Ishikawa (cell line): Measurements from ENCODE around the gene CNOT6.

ENCODE experiments used
- CEBPB ChIP-seq: IDR thresholded peaks from 2 replicates; pipeline ENCODE4 v1.6.1; 2012
- CREB1 ChIP-seq: IDR thresholded peaks from 2 replicates; pipeline ENCODE4 v1.6.1; 2012; ENCODE audit warnings: low read depth
- EGR1 ChIP-seq: IDR thresholded peaks from 2 replicates; pipeline ENCODE4 v1.6.1; 2012
- EP300 ChIP-seq: IDR thresholded peaks from 2 replicates; pipeline ENCODE4 v1.6.1; 2012; ENCODE audit warnings: borderline replicate concordance
- NFIC ChIP-seq: IDR thresholded peaks from 2 replicates; pipeline ENCODE4 v1.6.1; 2012
- RAD21 ChIP-seq: IDR thresholded peaks from 2 replicates; pipeline ENCODE4 v1.6.1; 2012; ENCODE audit warnings: low read depth
- TAF1 ChIP-seq: IDR thresholded peaks from 2 replicates; pipeline ENCODE4 v1.6.1; 2012; ENCODE audit warnings: low read depth, mild to moderate bottlenecking
- TCF12 ChIP-seq: IDR thresholded peaks from 2 replicates; pipeline ENCODE4 v1.6.1; 2012; ENCODE audit warnings: low read depth
- TEAD4 ChIP-seq: IDR thresholded peaks from 2 replicates; pipeline ENCODE4 v1.6.1; 2012
- YY1 ChIP-seq: IDR thresholded peaks from 2 replicates; pipeline ENCODE4 v1.6.1; 2012; ENCODE audit warnings: low read depth
- ZBTB7A ChIP-seq: IDR thresholded peaks from 2 replicates; pipeline ENCODE4 v1.6.1; 2012; ENCODE audit warnings: low read depth
- TF ChIP-seq, protein P1 (sequence below): IDR thresholded peaks from 2 replicates; pipeline ENCODE4 v1.6.1; 2012
- TF ChIP-seq, protein P2 (sequence below): IDR thresholded peaks from 2 replicates; pipeline ENCODE4 v1.6.1; 2012; ENCODE audit warnings: low read depth, mild to moderate bottlenecking
- TF ChIP-seq, protein P3 (sequence below): IDR thresholded peaks from 2 replicates; pipeline ENCODE4 v1.6.1; 2012

DNA sequence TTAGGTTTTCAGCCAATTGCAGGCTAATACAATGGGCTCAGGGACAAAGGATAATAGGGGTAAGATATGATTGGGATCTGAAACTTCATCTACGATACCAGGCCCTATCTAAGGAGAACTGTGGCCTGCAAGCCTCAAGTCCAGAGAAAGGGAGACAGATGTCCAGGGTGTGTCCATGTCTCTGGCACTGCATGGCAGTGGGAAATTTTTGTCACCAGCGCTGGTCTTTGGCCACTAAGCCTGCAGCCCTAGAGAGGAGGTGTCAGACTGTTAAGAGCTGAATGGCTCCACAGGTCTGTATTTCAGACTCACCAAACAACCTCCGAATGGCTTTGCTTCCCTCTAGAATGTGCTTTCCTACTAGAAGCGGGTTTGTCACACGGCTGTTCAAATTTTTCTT is 6.6 kb upstream of the CNOT6 start:
- TF ChIP-seq EP300 = no peak
- TF ChIP-seq TAF1 = no peak
- TF ChIP-seq, protein P1, sequence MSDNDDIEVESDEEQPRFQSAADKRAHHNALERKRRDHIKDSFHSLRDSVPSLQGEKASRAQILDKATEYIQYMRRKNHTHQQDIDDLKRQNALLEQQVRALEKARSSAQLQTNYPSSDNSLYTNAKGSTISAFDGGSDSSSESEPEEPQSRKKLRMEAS = no peak
- TF ChIP-seq CREB1 = no peak
- TF ChIP-seq CEBPB = no peak
- TF ChIP-seq EGR1 = no peak
- no peak for TF ChIP-seq RAD21
- no peak for TF ChIP-seq YY1
- no peak for TF ChIP-seq ZBTB7A
- TF ChIP-seq TEAD4 = no peak
- TF ChIP-seq, protein P2, sequence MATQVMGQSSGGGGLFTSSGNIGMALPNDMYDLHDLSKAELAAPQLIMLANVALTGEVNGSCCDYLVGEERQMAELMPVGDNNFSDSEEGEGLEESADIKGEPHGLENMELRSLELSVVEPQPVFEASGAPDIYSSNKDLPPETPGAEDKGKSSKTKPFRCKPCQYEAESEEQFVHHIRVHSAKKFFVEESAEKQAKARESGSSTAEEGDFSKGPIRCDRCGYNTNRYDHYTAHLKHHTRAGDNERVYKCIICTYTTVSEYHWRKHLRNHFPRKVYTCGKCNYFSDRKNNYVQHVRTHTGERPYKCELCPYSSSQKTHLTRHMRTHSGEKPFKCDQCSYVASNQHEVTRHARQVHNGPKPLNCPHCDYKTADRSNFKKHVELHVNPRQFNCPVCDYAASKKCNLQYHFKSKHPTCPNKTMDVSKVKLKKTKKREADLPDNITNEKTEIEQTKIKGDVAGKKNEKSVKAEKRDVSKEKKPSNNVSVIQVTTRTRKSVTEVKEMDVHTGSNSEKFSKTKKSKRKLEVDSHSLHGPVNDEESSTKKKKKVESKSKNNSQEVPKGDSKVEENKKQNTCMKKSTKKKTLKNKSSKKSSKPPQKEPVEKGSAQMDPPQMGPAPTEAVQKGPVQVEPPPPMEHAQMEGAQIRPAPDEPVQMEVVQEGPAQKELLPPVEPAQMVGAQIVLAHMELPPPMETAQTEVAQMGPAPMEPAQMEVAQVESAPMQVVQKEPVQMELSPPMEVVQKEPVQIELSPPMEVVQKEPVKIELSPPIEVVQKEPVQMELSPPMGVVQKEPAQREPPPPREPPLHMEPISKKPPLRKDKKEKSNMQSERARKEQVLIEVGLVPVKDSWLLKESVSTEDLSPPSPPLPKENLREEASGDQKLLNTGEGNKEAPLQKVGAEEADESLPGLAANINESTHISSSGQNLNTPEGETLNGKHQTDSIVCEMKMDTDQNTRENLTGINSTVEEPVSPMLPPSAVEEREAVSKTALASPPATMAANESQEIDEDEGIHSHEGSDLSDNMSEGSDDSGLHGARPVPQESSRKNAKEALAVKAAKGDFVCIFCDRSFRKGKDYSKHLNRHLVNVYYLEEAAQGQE = no peak
- TF ChIP-seq NFIC = no peak
- TF ChIP-seq, protein P3, sequence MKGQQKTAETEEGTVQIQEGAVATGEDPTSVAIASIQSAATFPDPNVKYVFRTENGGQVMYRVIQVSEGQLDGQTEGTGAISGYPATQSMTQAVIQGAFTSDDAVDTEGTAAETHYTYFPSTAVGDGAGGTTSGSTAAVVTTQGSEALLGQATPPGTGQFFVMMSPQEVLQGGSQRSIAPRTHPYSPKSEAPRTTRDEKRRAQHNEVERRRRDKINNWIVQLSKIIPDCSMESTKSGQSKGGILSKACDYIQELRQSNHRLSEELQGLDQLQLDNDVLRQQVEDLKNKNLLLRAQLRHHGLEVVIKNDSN = no peak
- no peak for TF ChIP-seq TCF12
